HG03520 (cell line): ENCODE data around the gene ZNF552.
"Not testable (repeated sequence)": the region's sequence is repeated elsewhere in the genome, so short reads cannot be mapped to it uniquely, and the experiment has no call there.

Source experiments
- ATAC-seq: cut with Tn5 transposase; IDR thresholded peaks from one replicate; pipeline ENCODE4 v1.9.1; 2021; ENCODE audit warnings: mild to moderate bottlenecking, moderate library complexity; ENCODE audit not compliant: unreplicated experiment

ZNF552 gene

GRCh38 chr19:57814505-57815246 is at the start of gene ZNF552:
TSS of gene ZNF552 (minus strand) at chr19:57814913. CDS start at chr19:57814743, 170 bp downstream.
- peak; percentile 61 for ATAC-seq

GRCh38 chr19:57862351-57862750 is 47.6 kb upstream of the ZNF552 start:
- ATAC-seq: not testable (repeated sequence)

- not testable (repeated sequence) for ATAC-seq
Observed at GRCh38 chr19:57854117-57854516, 39.4 kb upstream of the ZNF552 start.

- ATAC-seq: not testable (repeated sequence)
Observed at GRCh38 chr19:57851812-57852603, 37.3 kb upstream of the ZNF552 start.

- no peak for ATAC-seq
Observed at GRCh38 chr19:57850553-57851017, 35.9 kb upstream of the ZNF552 start.

GRCh38 chr19:57849666-57850473 is 35.2 kb upstream of the ZNF552 start, which contains the start of gene ZNF587:
TSS of gene ZNF587 (plus strand) at chr19:57849859. CDS start at chr19:57850039, 180 bp downstream.
- ATAC-seq: peak; percentile 97

- peak; percentile 6 for ATAC-seq
Observed at GRCh38 chr19:57849162-57849665, 34.5 kb upstream of the ZNF552 start.

- not testable (repeated sequence) for ATAC-seq
Observed at GRCh38 chr19:57847164-57847563, 32.5 kb upstream of the ZNF552 start.

- ATAC-seq: no peak
Observed at GRCh38 chr19:57841122-57841763, 26.5 kb upstream of the ZNF552 start.

- ATAC-seq: not testable (repeated sequence)
Observed at GRCh38 chr19:57838622-57839191, 24.0 kb upstream of the ZNF552 start.

GRCh38 chr19:57836991-57837390 is 22.3 kb upstream of the ZNF552 start:
- ATAC-seq: not testable (repeated sequence)

- no peak for ATAC-seq
Observed at GRCh38 chr19:57830071-57830602, 15.4 kb upstream of the ZNF552 start, which contains the start of gene ZNF587B. TSS of gene ZNF587B (plus strand) at chr19:57830299. CDS start at chr19:57830529, 230 bp downstream.

- no peak for ATAC-seq
Observed at GRCh38 chr19:57829316-57829715, 14.6 kb upstream of the ZNF552 start.

GRCh38 chr19:57825511-57825910 is 10.8 kb upstream of the ZNF552 start:
- ATAC-seq: no peak

GRCh38 chr19:57823608-57824007 is 8.9 kb upstream of the ZNF552 start:
- ATAC-seq: not testable (repeated sequence)

GRCh38 chr19:57823155-57823554 is 8.4 kb upstream of the ZNF552 start:
- not testable (repeated sequence) for ATAC-seq

GRCh38 chr19:57821501-57821900 is 6.8 kb upstream of the ZNF552 start:
- not testable (repeated sequence) for ATAC-seq

GRCh38 chr19:57821095-57821494 is 6.4 kb upstream of the ZNF552 start:
- ATAC-seq: not testable (repeated sequence)

- ATAC-seq: no peak
Observed at GRCh38 chr19:57820599-57820998, 5.9 kb upstream of the ZNF552 start.
